Thyroid gland (tissue), 4 donors: ENCODE measurements around the gene TMEM50B.

Source experiments
- CTCF ChIP-seq, 6 experiments: fragments of 200-600 bp in 3 of 6; fragments of 450-650 bp in 3 of 6; sonication (generic) in 3 of 6; IDR thresholded peaks; one replicate each; pipeline ENCODE4 v1.5.1; 2016 to 2019; ENCODE audit warnings: antibody characterized with exemption in 6 of 6, mild to moderate bottlenecking in 2 of 6, inconsistent platforms in 1 of 6, moderate library complexity in 1 of 6
- POLR2A ChIP-seq, 2 donors: fragments of 450-650 bp; IDR thresholded peaks; one replicate each; pipeline ENCODE4 v1.6.1; 2017; ENCODE audit warnings: antibody characterized with exemption in 2 of 2, mild to moderate bottlenecking in 2 of 2, moderate library complexity in 1 of 2

- TF ChIP-seq POLR2A (IDR thresholded peaks at IDR 0.05) = no peak
- TF ChIP-seq CTCF (IDR thresholded peaks at IDR 0.05) = no peak
These were observed 39.1 kb upstream of the TMEM50B start for GRCh38 chr21:33518899-33519298.
